ENCODE data around the gene SLC35C1. TPM values are rescaled to one million over a fixed set of nuclear protein-coding genes. Genes with fewer than 3 reads are reported as not detected.
A peak's percentile ranks its signal among the peaks of the same experiment; 100 is the strongest.

SLC35C1 gene
- total RNA-seq, 1 experiment from 2014 or later, result 9.5 TPM

DNA sequence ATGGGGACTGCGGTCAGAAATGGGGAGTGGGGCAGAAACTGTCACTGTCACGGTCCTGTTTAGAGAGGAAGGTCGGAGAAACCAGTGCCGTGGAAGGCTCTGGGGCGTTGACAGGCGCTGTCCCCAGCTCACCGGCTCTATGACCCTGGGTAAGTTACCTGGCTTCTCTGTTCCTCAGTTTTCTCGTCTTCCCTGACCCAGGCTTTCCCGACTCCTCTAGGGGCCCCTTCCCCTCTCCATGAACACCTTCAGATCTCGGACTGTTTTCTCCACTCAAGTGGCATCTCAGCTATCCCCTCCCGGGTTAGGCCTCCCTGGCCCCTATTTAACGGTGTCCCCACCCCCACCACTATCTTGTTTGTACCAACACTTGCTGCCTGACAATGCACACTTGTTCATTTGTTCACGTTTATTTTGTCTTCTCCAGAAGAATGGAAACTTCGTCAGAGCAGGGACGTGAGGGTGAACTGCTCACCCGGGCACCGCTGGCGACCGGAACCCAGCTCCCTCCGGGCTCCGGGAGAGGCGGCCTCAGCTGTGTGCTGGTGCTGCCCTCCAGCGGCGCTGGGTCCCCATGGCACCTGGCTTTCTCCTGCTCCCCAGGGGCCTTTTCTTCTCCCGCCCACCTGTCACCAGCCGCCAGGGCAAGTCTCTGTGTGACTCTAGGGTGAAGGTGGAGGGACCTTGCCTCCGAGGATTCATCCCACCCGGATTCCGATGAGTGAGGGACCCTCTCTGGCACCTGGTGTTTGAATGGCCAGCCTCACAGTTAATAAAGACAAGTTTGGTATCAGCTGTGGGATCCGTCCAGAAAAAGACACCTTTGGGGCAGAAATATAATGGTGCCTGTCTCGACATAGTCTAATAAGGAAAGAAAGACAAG, 33.1 kb upstream of the SLC35C1 start:
- Histone ChIP-seq H3K9me3 (ENCODE audit: low read length) (no peaks in the 10 kb centered on the region), H4K20me1 (ENCODE audit: low read length) (no peaks in the 10 kb centered on the region), H3K79me2 (ENCODE audit: low read length) (no peaks in the 10 kb centered on the region), H3K36me3 (ENCODE audit: low read depth, low read length) (no peaks in the 10 kb centered on the region), H3K4me2 (ENCODE audit: low read length) (peak overlapping the region; percentile 96), H2AFZ (ENCODE audit: low read length) (peak overlapping the region; percentile 98), H3K9me2 (replicated peaks; ENCODE audit: low read length) (no peaks in the 10 kb centered on the region), H3K4me3 (ENCODE audit: low read length) (peak overlapping the region; percentile 76), H3K9ac (ENCODE audit: low read length) (no peak overlapping the region), H3K4me1 (ENCODE audit: insufficient read depth, low read length) (no peaks in the 10 kb centered on the region), H3K27me3 (ENCODE audit: low read length) (peaks cover 15% of the 10 kb centered on the region), H3K27ac (ENCODE audit: low read length) (no peak overlapping the region), H3F3A (ENCODE audit: low read length, unreplicated experiment) (no peaks in the 10 kb centered on the region)
- DNase-seq (peak; percentile 78), ATAC-seq (peak; percentile 95)
- POLR2A ChIA-PET (ENCODE audit: unreplicated experiment), result no interaction called here
- TF ChIP-seq, protein P1, sequence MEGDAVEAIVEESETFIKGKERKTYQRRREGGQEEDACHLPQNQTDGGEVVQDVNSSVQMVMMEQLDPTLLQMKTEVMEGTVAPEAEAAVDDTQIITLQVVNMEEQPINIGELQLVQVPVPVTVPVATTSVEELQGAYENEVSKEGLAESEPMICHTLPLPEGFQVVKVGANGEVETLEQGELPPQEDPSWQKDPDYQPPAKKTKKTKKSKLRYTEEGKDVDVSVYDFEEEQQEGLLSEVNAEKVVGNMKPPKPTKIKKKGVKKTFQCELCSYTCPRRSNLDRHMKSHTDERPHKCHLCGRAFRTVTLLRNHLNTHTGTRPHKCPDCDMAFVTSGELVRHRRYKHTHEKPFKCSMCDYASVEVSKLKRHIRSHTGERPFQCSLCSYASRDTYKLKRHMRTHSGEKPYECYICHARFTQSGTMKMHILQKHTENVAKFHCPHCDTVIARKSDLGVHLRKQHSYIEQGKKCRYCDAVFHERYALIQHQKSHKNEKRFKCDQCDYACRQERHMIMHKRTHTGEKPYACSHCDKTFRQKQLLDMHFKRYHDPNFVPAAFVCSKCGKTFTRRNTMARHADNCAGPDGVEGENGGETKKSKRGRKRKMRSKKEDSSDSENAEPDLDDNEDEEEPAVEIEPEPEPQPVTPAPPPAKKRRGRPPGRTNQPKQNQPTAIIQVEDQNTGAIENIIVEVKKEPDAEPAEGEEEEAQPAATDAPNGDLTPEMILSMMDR (conservative IDR thresholded peaks at IDR 0.05; ENCODE audit: low read depth, low read length), result peak; percentile 78
- no peak for TF ChIP-seq EZH2 (IDR thresholded peaks at IDR 0.05; ENCODE audit: low read length, unreplicated experiment)
- no peak for TF ChIP-seq EZH2phosphoT487 (IDR thresholded peaks at IDR 0.05; ENCODE audit: borderline replicate concordance, low read length)
- intact Hi-C loops (cut with micrococcal nuclease), result loop anchor here (10.0 kb wide), 1 partner anchor 437 kb away; no protein-coding TSS in a partner anchor
- BruUV-seq (replicated peaks), result no TSS peak
- CTCF ChIA-PET, result interaction anchor here (0.5 to 1.9 kb wide), 9 partner anchors 24 to 1579 kb away, joined by 3 to 15 read pairs (median 6); partner anchors contain the start of gene SLC35C1

DNA sequence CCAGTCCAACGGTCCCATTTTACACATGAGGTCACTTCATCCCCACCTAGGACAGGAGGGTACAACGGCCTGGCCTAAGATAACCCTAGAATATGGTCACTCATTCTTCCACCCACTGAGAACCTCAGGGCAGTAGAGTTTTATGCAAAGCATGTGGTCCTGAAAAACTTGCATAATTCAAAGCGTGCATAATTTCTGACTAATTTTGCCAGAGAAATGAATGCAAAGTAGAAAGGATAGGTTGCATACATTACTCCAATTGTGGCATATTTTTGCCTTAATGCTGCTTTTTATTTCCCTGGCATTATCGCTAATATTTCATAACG, 32.5 kb upstream of the SLC35C1 start:
- Histone ChIP-seq H3K9ac (ENCODE audit: low read length) (no peak overlapping the region), H3K79me2 (ENCODE audit: low read length) (no peaks in the 10 kb centered on the region), H3K4me2 (ENCODE audit: low read length) (peak overlapping the region; percentile 96; the same call in 1 of the 2 replicates), H3K36me3 (ENCODE audit: low read depth, low read length) (no peaks in the 10 kb centered on the region), H3F3A (ENCODE audit: low read length, unreplicated experiment) (no peaks in the 10 kb centered on the region), H3K9me3 (ENCODE audit: low read length) (no peaks in the 10 kb centered on the region), H4K20me1 (ENCODE audit: low read length) (no peaks in the 10 kb centered on the region), H3K27ac (ENCODE audit: low read length) (no peak overlapping the region), H3K9me2 (replicated peaks; ENCODE audit: low read length) (no peaks in the 10 kb centered on the region), H3K27me3 (ENCODE audit: low read length) (peaks cover 9% of the 10 kb centered on the region), H3K4me3 (ENCODE audit: low read length) (no peak overlapping the region), H2AFZ (ENCODE audit: low read length) (no peak overlapping the region), H3K4me1 (ENCODE audit: insufficient read depth, low read length) (no peaks in the 10 kb centered on the region)
- no peak for DNase-seq
- POLR2A ChIA-PET (ENCODE audit: unreplicated experiment), result no interaction called here
- CTCF ChIA-PET, result interaction anchor here (1.1 to 1.9 kb wide), 4 partner anchors 44 to 432 kb away, joined by 6 to 15 read pairs (median 8); no protein-coding TSS in a partner anchor
- intact Hi-C loops (cut with micrococcal nuclease), result loop anchor here (10.0 kb wide), 1 partner anchor 438 kb away; no protein-coding TSS in a partner anchor
- no peak for ATAC-seq
- TF ChIP-seq EZH2phosphoT487 (IDR thresholded peaks at IDR 0.05; ENCODE audit: borderline replicate concordance, low read length) (no peak), EZH2 (IDR thresholded peaks at IDR 0.05; ENCODE audit: low read length, unreplicated experiment) (no peak)
- TF ChIP-seq, protein P1 (conservative IDR thresholded peaks at IDR 0.05; ENCODE audit: low read depth, low read length), result no peak
- no TSS peak for BruUV-seq (replicated peaks)
